MCF 10A (cell line): ENCODE measurements around the gene POU4F3. TPM values are rescaled to one million over a fixed set of nuclear protein-coding genes. Genes with fewer than 3 reads are reported as not detected.

Source experiments
- BruUV-seq: library from RNA; stranded (reverse); fragments of 400-500 nt; replicated peaks from 2 replicates; lab custom pipeline; 2021; lab: Mats Ljungman, UMichigan
- CTCF ChIA-PET: fragments of 300-600 bp; sonication (Branson Sonifier 250); formaldehyde crosslinking; extraction: SDS; loops from one replicate; lab custom pipeline; 2021; ENCODE audit warnings: antibody characterized with exemption, inconsistent platforms; lab: Yijun Ruan, JAX
- POLR2A ChIA-PET: fragments of 300-600, 350-650 bp; sonication (Branson Sonifier 250); formaldehyde crosslinking; extraction: SDS; loops from one replicate; lab custom pipeline; 2020; ENCODE audit warnings: antibody characterized with exemption, inconsistent platforms; lab: Yijun Ruan, JAX
- DNase-seq: peaks from one replicate; pipeline ENCODE4 v3.0.0-alpha.2; 2018; ENCODE audit not compliant: unreplicated experiment
- H3K27ac Mint-ChIP-seq: one replicate; pipeline ENCODE4 v1.8.0; 2022; ENCODE audit warnings: mild to moderate bottlenecking, low read depth, mixed read lengths; ENCODE audit not compliant: unreplicated experiment
- H3K27me3 Mint-ChIP-seq: one replicate; pipeline ENCODE4 v1.8.0; 2022; ENCODE audit warnings: mixed read lengths; ENCODE audit not compliant: insufficient read depth, unreplicated experiment
- H3K36me3 Mint-ChIP-seq: one replicate; pipeline ENCODE4 v1.8.0; 2022; ENCODE audit warnings: mild to moderate bottlenecking, moderate library complexity, mixed read lengths; ENCODE audit not compliant: insufficient read depth, unreplicated experiment
- H3K4me1 Mint-ChIP-seq: one replicate; pipeline ENCODE4 v1.8.0; 2022; ENCODE audit warnings: mixed read lengths; ENCODE audit not compliant: insufficient read depth, unreplicated experiment
- H3K4me3 Mint-ChIP-seq: one replicate; pipeline ENCODE4 v1.8.0; 2022; ENCODE audit warnings: mild to moderate bottlenecking, moderate library complexity, mixed read lengths; ENCODE audit not compliant: unreplicated experiment
- H3K9me3 Mint-ChIP-seq: one replicate; pipeline ENCODE4 v1.8.0; 2022; ENCODE audit warnings: mixed read lengths; ENCODE audit not compliant: unreplicated experiment
- CTCF ChIP-seq: fragments of 200-600 bp; IDR thresholded peaks from one replicate; pipeline ENCODE4 v1.8.0; 2022; ENCODE audit warnings: antibody characterized with exemption, mild to moderate bottlenecking; ENCODE audit not compliant: unreplicated experiment
- intact Hi-C: fragments of 100-400 bp; cut with micrococcal nuclease; formaldehyde crosslinking; loops from 2 replicates; pipeline ENCODE4 v1.14.1; 2022
- total RNA-seq: library from RNA; stranded (reverse); gene quantifications from 2 replicates; pipeline ENCODE4 v1.2.3, GENCODE V29; 2022

POU4F3 gene
- total RNA-seq, 1 experiment from 2014 or later, result 0.16 TPM

GRCh38 chr5:146313027-146313426 is 25.6 kb upstream of the POU4F3 start:
- intact Hi-C loops, result no loop called here
- ChIA-PET POLR2A (interaction anchor here (0.6 to 1.0 kb wide), 2 partner anchors 18 to 606 kb away, joined by 3 read pairs; no protein-coding TSS in a partner anchor), CTCF (interaction anchor here (0.6 to 0.7 kb wide), 3 partner anchors 15 to 799 kb away, joined by 3 to 4 read pairs (median 3); no protein-coding TSS in a partner anchor)
- BruUV-seq, result no TSS peak
- Mint-ChIP-seq H3K36me3 (no peaks in the 10 kb centered on the region), H3K4me1 (no peaks in the 10 kb centered on the region), H3K27me3 (peaks cover 29% of the 10 kb centered on the region), H3K27ac (no peak overlapping the region), H3K9me3 (no peaks in the 10 kb centered on the region), H3K4me3 (no peak overlapping the region)
- TF ChIP-seq CTCF, result no peak
- DNase-seq, result no peak

GRCh38 chr5:146321571-146321970 is 17.1 kb upstream of the POU4F3 start:
- no peaks in the 10 kb centered on the region for H3K4me1 Mint-ChIP-seq
- no peaks in the 10 kb centered on the region for H3K9me3 Mint-ChIP-seq
- intact Hi-C loops, result no loop called here
- H3K27me3 Mint-ChIP-seq, result peaks cover 28% of the 10 kb centered on the region
- TF ChIP-seq CTCF, result no peak
- no peak overlapping the region for H3K4me3 Mint-ChIP-seq
- ChIA-PET POLR2A (interaction anchor here (1.2 kb wide), 1 partner anchor 26 kb away, joined by 3 read pairs; no protein-coding TSS in a partner anchor), CTCF (interaction anchor here (0.6 kb wide), 1 partner anchor 31 kb away, joined by 4 read pairs; no protein-coding TSS in a partner anchor)
- H3K36me3 Mint-ChIP-seq, result no peaks in the 10 kb centered on the region
- no peak overlapping the region for H3K27ac Mint-ChIP-seq
- BruUV-seq, result no TSS peak
- DNase-seq, result no peak

- POLR2A ChIA-PET, result interaction anchor here (0.6 to 1.3 kb wide), 3 partner anchors 30 to 124 kb away, joined by 3 to 5 read pairs (median 4); partner anchors contain the start of gene RBM27
- Mint-ChIP-seq H3K4me1 (peaks cover 6% of the 10 kb centered on the region), H3K4me3 (no peak overlapping the region), H3K27ac (no peak overlapping the region), H3K27me3 (peaks cover 46% of the 10 kb centered on the region), H3K9me3 (no peaks in the 10 kb centered on the region), H3K36me3 (no peaks in the 10 kb centered on the region)
- TF ChIP-seq CTCF, result no peak
- no TSS peak for BruUV-seq
- intact Hi-C loops, result no loop called here
- CTCF ChIA-PET, result interaction anchor here (0.7 to 2.8 kb wide), 4 partner anchors 7 to 169 kb away, joined by 3 to 13 read pairs (median 4); no protein-coding TSS in a partner anchor
- DNase-seq, result peak; percentile 9
Measured at GRCh38 chr5:146327257-146327870, 11.3 kb upstream of the POU4F3 start.

- no peaks in the 10 kb centered on the region for H3K9me3 Mint-ChIP-seq
- TF ChIP-seq CTCF, result no peak
- H3K27me3 Mint-ChIP-seq, result peaks cover 51% of the 10 kb centered on the region
- H3K4me1 Mint-ChIP-seq, result peaks cover 6% of the 10 kb centered on the region
- no peak overlapping the region for H3K4me3 Mint-ChIP-seq
- intact Hi-C loops, result no loop called here
- BruUV-seq, result no TSS peak
- ChIA-PET POLR2A (interaction anchor here (0.6 to 1.3 kb wide), 3 partner anchors 31 to 125 kb away, joined by 3 to 5 read pairs (median 4); partner anchors contain the start of gene RBM27), CTCF (interaction anchor here (0.6 to 2.8 kb wide), 4 partner anchors 8 to 99 kb away, joined by 3 to 13 read pairs (median 4); no protein-coding TSS in a partner anchor)
- no peak overlapping the region for H3K27ac Mint-ChIP-seq
- no peak for DNase-seq
- H3K36me3 Mint-ChIP-seq, result no peaks in the 10 kb centered on the region
Measured at GRCh38 chr5:146327989-146328388, 10.7 kb upstream of the POU4F3 start.
